OCI-M2 (cell line): ENCODE data around the gene ATF7IP.

Experiments used
- DNase-seq: peaks from one replicate; lab custom pipeline; 2025; ENCODE audit not compliant: unreplicated experiment; lab: John Stamatoyannopoulos, UW

Gene ATF7IP

DNA sequence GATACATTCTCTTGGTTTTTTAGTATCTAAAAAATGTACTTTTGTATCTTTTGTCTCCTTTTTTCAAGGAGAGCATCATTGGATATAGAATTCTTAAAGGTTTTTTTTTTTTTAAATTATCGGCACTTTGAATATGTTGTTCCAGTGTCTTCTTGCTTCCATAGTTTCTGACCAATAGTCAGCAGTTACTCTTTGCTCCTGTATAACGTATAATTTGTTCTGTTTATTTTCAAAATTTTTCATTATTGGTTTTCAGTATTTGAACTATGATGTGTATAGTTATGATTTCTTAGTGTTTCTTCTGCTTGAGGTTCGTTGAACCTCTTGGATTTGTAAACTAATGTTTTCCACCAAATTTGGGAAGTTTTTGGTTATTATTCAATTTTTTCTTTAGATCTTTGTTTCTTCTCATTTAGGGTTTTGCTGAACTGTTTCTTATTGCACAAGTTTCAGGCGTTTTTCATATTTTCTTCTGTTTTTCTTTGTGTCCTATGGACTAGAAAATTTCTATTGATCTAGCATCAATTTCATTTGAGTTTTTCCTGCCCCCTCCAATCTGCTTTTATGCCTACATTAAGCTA, 108.3 kb downstream of the ATF7IP start:
- no peak for DNase-seq

DNA sequence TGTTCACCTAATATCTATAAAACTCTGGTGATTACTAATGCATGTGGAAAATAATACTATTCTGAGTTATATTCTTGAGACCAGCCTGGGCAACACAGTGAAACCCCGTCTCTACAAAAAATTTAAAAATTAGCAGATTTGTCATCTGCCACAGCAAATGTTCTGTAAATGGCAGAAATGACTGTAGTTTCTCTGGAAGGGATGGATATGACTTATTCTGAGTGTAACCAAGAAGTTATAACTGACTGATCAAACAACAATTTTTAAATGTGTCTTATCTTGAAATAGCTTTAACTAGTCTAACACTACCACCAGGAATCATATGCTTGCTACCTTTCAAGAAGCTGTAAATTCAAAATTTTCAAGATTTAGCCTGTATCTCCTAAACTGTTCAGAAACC, 113.5 kb downstream of the ATF7IP start:
- DNase-seq, result no peak

DNA sequence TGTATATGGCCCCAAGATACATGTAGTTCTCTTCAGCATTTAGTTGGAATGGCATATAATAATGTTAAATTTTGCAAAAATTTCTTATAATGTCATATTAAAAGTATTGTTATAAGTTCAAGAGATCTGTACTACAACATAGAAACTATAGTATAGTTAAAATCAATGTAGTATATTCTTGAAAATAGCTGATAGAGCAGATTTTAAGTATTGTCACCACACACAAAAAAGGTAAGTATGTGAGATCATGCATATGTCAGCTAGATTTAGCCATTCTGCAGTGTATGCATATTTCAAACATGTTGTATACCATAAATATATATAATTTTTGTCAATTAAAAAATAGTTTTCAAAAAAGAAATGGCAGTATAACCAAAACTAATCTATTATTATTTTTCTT, 115.7 kb downstream of the ATF7IP start:
- no peak for DNase-seq

DNA sequence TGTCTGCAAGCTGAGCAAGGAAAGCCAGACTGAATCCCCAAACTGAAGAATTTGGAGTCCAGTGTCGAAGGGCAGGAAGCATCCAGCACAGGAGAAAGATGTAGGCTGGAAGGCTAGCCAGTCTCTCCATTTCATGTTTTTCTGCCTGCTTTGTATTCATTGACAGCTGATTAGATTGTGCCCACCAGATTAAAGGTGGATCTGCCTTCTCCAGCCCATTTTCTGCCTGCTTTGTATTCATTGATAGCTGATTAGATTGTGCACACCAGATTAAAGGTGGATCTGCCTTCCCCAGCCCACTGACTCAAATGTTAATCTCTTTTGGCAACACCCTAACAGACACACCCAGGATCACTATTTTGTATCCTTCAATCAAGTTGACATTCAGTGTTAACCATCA, 116.9 kb downstream of the ATF7IP start:
- DNase-seq, result no peak

DNA sequence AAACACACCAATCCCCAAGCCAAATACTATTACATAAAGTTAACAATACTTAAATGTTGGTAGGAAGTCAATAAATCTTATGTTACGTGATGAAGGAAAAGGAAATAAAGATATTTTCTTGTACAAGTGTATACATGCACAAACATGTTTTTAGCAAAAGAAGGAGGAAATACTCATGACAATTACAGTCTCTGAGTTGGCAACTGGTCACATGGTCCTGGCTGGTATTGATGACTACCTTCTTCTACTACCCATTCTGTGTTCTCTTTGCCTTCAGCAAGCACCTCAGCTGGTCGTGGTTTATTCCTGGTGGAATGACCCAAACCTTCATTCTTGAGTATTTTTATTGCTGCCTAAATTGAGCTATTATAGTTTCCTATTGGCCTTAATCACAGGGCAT, 117.4 kb downstream of the ATF7IP start:
- no peak for DNase-seq

DNA sequence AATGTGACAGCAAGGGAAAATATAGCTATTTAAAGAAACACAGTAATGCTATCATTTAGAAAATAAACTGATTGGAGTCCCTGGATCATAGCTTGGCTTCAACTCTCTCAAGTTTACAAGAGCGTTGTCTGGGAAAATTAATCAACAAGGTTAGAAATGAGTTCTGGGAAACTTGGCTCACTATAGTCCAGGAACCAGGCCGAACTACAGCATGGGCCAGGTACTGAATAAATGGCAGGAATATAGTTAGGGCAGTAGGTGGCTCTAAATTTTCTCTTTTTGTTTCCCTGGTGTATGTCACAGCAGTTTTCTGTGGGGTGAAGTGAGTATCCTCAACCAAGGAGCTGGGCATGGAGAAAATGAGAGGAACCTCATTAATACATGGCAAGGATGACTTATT, 129.8 kb downstream of the ATF7IP start:
- DNase-seq, result no peak

DNA sequence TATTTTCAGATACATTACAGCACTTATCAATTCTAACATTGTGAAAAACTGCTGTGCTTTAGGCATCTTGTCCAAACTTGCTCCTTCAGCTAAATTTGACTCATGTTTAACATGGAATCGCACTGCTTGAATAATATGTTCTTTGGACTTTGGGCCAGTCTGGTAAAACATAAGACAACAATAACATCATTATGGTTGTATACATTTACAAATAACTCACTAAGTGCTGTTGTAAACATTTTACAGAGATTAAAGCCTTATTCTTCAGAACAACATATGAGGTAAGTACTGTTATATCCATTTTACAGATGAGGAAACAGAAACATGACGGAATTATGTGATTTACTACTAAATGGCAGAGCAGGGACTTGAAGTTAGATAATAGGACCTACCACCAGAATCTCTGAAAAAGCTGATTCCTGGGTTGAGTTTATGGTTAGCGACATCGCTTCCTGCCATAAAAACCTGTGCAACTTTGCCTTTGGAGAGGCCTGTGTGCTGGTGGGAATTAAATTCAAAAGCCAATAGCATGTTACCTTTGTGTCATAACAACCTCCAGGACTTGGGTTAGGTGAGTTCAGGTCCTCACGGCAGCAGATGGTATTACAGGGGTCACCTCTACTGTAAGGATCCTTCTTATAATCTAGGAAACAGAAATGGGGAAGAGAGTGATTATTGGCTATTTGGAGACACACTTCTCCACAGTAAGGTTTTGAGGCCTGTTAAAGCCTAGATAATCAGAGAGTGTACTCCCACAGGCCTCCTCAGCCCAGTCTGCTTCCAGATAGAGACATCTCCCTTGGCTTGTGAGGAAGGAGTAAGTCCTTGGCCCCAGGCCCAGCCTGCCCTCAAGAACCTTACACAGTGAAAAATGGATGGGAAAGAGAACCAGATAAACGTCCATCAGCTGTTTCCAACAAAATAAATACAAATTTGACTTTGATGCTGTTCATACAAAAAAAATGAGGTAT, 140.4 kb downstream of the ATF7IP start:
- DNase-seq, result peak; percentile 10

DNA sequence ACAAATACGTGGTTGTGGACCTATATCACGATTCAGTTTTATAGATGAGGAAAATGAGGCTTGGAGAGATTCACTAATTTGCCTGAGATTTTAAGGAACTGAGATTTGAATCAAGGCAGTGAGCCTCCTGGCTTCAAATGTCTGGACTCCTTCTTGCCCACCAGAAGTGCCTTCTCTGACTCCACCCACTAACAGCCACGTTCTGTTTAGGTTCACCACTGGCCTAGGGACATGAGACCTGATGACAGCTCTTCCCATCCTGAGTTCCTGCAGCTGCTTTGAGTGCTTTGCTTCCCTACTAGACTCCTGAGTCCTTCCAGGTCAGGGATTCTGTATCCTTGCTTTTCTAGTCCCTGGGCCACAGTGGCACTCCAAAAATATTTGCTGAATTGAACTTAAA, 145.1 kb downstream of the ATF7IP start:
- no peak for DNase-seq

DNA sequence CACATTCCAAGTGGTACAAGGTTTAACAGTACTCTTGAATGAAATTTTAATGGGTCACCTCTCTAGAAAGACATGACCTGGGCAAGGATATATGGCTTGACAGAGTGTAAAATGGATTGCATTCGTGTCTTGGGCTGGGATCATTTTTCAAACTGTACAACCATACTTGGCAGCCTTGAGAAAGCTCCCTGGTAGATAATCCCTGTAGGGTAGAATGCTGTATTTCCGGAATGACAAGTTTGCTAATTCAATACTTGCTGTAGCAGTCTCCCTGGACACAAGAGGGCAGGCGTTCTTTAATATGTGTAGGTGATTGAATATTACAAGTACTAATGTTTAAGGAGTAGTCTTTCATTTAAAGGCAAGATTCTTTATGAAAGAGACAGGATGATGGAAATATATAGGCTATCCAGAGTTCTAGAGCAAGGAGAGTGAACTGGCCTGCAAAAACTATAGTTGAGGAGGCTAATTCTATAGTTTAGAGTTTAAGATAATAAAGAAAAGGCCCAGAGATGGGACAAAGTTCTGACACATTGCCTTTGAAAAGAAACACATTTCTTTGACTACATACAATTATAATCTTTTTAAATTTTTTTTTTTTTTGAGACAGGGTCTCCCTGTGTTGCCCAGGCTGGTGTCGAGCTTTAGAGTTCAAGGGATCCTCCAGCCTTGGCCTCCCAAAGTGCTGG, 148.8 kb downstream of the ATF7IP start:
- no peak for DNase-seq

DNA sequence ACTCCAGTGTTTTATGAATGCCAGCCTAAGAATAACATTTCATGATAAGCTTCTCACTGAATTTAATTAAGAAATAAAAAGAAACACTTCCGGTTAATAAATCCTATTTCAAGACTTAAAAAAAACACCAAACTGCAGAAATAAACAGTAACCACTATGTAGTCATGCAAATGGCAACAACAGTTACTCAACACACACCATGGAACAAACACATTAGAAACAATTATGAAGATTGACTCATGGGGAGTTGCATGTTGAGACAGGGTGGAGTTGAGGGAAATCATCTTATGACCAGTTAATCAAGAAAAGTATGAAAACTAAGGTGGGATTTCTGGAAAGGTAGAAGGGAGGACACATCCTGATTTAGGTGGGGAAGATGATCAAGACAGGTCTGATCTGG, 149.5 kb downstream of the ATF7IP start:
- DNase-seq, result no peak

DNA sequence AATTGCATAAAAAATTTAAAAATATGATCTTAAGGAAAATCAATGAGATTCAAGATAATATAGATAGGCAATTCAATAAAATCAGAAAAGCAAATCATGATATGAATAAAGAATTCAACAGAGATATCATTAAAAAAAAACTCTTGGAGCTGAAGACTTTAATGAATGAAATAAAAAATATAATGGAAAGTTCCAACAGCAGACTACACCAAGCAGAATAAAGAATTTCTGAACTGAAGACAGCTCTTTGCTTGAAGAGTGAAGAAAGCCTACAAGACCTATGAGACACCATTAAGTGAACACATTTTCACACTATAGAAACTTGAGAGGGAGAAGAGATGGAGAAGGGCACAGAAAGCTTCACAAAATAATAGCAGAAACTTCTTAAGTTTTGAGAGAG, 156.3 kb downstream of the ATF7IP start:
- no peak for DNase-seq

DNA sequence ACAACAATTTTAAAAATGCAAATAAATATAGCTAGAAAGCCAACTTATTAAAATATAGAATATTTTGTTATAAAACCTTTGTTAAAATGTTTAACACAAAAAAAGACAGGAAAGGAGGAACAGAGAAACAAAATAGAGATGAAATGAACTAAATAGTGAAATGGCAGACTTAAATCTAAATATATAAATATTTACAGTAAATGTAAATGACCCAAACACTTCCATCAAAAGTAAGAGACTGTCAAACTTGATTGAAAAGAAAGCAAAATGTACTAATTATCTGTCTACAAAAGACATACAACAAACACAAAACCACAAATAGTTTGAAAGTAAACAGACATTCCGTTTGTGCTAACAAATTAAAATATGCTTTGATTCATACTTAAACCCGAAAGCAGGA, 160.5 kb downstream of the ATF7IP start:
- no peak for DNase-seq

DNA sequence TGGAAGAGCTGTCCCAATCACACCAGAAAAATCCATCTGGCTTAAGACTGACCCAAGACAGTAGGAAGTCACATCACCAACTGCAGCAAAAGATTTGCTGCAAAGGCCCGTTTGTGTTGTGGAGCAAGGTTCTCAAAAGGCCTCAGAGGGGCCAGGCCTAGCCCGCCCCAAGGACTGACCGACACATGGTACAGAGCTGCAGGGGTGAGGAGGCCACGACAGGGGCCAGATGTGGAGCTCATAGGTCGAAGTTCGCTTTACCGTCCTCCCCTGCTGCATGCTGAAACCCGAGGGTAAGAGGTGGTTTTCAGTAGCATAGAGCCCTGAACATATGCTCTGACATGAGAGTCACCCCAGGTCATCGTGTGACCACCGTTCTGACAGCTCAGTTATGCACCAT, 166.7 kb downstream of the ATF7IP start:
- DNase-seq, result no peak

DNA sequence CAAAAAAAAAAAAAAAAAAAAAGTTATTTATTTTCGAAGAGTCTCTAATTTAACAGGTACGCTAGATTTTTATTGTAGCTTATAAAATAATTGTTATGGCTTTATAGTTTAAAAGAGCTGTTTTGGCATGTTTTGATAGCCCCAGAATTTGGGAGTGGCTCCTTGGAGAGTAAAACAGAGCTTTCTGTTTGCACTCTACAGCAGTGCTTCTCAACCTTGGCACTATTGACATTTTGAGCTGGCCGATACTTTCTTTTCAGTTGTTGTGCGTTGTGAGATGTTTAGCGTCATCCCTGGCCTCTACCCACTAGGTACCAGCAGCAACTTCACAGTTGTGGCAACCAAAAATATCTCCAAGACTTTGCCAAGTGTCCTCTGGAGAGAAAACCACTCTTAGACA, 171.6 kb downstream of the ATF7IP start:
- DNase-seq, result no peak

DNA sequence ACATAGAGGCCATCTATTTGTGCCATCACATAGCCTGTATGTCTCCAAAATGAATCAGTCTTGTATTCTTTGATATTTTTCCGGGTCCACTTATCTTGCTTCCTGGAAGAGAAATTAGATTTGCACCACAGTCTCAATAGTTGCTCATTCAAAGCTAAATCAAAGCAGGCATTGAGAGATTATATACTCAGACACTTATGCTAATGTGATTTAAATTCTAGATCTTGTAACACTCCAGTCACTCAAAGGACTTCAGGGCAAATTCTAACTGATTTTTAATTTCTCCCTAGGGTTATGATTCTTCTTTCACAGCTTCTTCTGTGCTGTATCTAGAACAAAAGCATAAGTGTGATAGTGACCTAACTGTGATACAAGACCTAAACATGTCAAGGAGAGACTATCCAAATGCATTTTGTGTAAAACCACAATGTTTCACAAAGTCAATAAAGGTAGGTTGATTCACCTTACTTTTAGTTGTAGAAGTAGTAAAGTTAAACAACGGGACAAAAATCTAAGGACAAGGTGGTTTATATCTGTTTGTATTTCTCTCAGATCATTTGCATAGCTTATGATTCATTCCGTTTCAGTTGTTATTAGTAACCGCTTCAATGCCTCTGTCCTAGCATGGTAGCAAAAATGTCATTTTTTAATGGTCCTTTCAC, 175.4 kb downstream of the ATF7IP start:
- DNase-seq, result no peak

DNA sequence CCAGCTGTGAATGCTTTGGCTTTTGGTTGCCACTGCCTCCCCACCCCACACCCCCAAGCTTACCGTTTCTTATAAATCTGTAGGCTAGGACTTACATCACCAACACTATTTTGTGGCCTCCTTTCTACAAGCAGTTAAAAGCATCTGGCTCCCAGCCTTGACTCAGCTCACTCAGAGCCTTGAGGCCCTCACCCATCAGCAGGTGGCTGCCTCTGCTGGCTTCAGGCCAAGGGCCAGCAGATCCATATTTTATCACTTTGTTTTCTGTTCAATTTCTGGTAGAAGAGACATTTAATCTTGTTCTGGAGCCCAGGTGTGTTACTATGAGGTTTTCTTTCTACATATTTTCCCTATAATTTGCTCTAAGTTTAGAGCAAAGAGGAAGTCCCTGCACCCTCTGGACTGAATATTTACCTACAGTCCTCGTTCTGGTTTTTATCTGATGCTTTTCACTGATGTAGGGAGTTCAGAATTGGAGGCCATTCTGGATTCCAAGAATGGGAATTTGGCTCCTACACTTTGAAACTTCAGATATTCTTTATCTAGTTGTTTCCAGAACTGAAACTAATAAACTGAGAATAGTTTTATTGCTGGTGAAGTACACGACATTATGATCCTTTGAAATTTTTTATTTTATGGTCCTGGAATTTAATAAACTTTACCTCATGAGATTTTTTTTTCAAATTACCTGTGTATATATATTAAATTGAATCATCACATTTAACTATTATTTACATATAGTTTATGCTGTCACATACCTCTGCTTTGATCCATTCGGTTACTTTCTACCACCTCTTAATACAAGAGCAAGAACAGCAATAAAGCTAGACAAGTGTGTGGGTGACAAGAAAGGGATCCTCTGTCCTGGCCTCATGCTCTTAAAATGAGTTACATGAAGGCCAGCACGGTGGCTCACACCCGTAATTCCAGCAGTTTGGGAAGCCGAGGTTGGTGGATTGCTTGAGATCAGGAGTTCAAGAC, 180.0 kb downstream of the ATF7IP start:
- DNase-seq, result no peak

DNA sequence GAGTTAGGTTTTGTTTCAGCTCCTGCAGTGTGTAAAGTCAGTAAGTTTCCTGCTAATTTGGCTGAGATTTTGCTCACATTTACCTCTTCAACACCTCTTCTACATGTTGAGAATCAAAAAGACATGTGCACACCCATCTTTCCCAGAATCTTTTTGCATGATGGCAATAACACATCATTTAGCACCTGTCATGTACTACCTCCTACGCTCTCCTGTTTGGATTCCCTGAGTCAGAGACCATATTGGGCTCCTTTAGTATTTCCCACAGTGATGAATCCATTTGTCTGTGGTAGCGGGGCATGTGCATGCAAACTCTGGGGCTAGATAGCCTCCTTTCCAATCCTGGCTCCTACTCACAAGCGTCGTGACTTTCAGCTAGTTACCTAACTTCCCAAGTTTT, 182.1 kb downstream of the ATF7IP start:
- DNase-seq, result no peak

DNA sequence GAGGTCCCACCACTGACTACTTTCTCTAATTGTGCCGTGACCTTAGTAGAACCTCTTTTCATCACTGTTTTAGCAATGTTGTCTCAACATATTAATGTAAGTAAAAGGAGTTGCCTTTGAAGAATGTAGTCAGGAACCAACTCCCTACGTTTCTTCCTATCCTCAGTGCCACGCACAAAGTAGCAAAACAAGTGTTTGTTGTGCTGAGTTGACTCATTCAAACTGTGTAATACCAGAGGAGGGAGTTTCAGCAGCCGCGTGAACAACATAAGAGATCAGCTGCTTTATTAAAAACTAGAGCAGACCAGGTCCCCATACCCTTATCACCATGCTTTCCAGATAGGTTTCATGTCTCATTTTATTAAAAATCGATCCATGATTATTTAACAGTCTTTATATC, 183.1 kb downstream of the ATF7IP start:
- no peak for DNase-seq
